GM10266 (cell line): ENCODE results near the gene KNL1.
A peak's percentile ranks its signal among the peaks of the same experiment; 100 is the strongest.

Experiments
- DNase-seq: peaks from one replicate; pipeline ENCODE4 v3.0.0; 2012; ENCODE audit errors: extremely low spot score
- TF ChIP-seq, protein P1 (sequence below): IDR thresholded peaks from 2 replicates; pipeline ENCODE4 v1.5.1; 2012; ENCODE audit warnings: mild to moderate bottlenecking, low read depth; ENCODE audit not compliant: control insufficient read depth, insufficient read depth; ENCODE audit errors: missing control alignments

The KNL1 gene

DNA sequence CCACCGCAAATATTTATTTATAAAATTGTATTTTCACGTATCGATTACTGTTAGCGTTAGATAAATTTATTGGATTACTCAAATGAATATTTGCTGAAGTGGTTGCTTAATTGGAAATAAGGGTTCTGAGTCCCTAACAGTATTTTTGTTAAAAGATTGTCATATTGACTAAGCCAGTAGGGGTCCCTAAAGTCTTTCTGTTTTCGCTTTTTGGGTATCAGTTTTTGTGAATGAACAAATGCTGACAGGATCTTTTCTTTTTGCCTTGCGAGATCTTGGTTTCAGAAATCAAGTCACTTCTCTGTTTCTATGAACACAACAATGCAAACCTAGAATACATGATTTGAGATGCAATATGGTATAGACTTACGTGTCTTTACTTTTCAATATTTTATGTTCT lies 108.0 kb downstream of the KNL1 start:
- no peak for DNase-seq
- TF ChIP-seq, protein P1, sequence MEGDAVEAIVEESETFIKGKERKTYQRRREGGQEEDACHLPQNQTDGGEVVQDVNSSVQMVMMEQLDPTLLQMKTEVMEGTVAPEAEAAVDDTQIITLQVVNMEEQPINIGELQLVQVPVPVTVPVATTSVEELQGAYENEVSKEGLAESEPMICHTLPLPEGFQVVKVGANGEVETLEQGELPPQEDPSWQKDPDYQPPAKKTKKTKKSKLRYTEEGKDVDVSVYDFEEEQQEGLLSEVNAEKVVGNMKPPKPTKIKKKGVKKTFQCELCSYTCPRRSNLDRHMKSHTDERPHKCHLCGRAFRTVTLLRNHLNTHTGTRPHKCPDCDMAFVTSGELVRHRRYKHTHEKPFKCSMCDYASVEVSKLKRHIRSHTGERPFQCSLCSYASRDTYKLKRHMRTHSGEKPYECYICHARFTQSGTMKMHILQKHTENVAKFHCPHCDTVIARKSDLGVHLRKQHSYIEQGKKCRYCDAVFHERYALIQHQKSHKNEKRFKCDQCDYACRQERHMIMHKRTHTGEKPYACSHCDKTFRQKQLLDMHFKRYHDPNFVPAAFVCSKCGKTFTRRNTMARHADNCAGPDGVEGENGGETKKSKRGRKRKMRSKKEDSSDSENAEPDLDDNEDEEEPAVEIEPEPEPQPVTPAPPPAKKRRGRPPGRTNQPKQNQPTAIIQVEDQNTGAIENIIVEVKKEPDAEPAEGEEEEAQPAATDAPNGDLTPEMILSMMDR: peak; percentile 14

DNA sequence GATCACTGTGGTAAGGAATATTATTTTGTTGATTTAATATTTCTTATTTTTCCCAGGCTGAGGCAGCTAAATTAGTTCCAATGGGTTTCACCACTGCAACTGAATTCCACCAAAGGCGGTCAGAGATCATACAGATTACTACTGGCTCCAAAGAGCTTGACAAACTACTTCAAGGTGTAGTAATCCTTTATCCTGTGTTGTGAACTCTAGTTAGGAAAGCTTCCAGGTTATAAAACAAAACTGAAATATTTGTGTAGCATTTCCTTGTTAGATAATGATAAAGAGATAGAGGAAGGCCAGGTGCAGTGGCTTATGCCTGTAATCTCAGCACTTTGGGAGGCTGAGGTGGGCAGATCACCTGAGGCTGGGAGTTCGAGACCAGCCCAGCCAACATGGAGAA lies 112.1 kb downstream of the KNL1 start:
- DNase-seq: no peak
- TF ChIP-seq, protein P1: no peak
